ENCODE measurements around the gene HSD17B3.
"Not testable (repeated sequence)": the region's sequence is repeated elsewhere in the genome, so short reads cannot be mapped to it uniquely, and the experiment has no call there.

Gene HSD17B3

GRCh38 chr9:96302021-96302420 is at the start of gene HSD17B3:
Gene HSD17B3, minus strand, starts transcription at chr9:96302176. Its CDS starts 72 bp downstream, at chr9:96302104.
- no peak for DNase-seq
- in situ Hi-C loops (cut with MboI; ENCODE audit: low pct_unique_long_range_greater_than_20kb, low sequenced_read_pairs): no loop called here

GRCh38 chr9:96350866-96351265 is 48.9 kb upstream of the HSD17B3 start:
- DNase-seq: no peak
- in situ Hi-C loops (cut with MboI; ENCODE audit: low pct_unique_long_range_greater_than_20kb, low sequenced_read_pairs): no loop called here

- in situ Hi-C loops (cut with MboI; ENCODE audit: low pct_unique_long_range_greater_than_20kb, low sequenced_read_pairs): no loop called here
- no peak for DNase-seq
Measured at GRCh38 chr9:96348261-96348660, 46.3 kb upstream of the HSD17B3 start.

GRCh38 chr9:96345551-96345950 is 43.6 kb upstream of the HSD17B3 start:
- no peak for DNase-seq
- in situ Hi-C loops (cut with MboI; ENCODE audit: low pct_unique_long_range_greater_than_20kb, low sequenced_read_pairs): no loop called here

GRCh38 chr9:96344458-96345180 is 42.6 kb upstream of the HSD17B3 start:
- in situ Hi-C loops (cut with MboI; ENCODE audit: low pct_unique_long_range_greater_than_20kb, low sequenced_read_pairs): no loop called here
- DNase-seq: no peak

GRCh38 chr9:96343515-96344360 is 41.8 kb upstream of the HSD17B3 start:
- in situ Hi-C loops (cut with MboI; ENCODE audit: low pct_unique_long_range_greater_than_20kb, low sequenced_read_pairs): no loop called here
- no peak for DNase-seq

GRCh38 chr9:96342571-96343245 is 40.7 kb upstream of the HSD17B3 start:
- DNase-seq: no peak
- in situ Hi-C loops (cut with MboI; ENCODE audit: low pct_unique_long_range_greater_than_20kb, low sequenced_read_pairs): no loop called here

- in situ Hi-C loops (cut with MboI; ENCODE audit: low pct_unique_long_range_greater_than_20kb, low sequenced_read_pairs): no loop called here
Measured at GRCh38 chr9:96340707-96341106, 38.7 kb upstream of the HSD17B3 start.

GRCh38 chr9:96338299-96338698 is 36.3 kb upstream of the HSD17B3 start:
- in situ Hi-C loops (cut with MboI; ENCODE audit: low pct_unique_long_range_greater_than_20kb, low sequenced_read_pairs): no loop called here
- DNase-seq: no peak

More at GRCh38 chr9:96340707-96341106, 38.7 kb upstream of the HSD17B3 start:
- no peak for DNase-seq

GRCh38 chr9:96333958-96334357 is 32.0 kb upstream of the HSD17B3 start:
- in situ Hi-C loops (cut with MboI; ENCODE audit: low pct_unique_long_range_greater_than_20kb, low sequenced_read_pairs): no loop called here
- no peak for DNase-seq

- no peak for DNase-seq
- in situ Hi-C loops (cut with MboI; ENCODE audit: low pct_unique_long_range_greater_than_20kb, low sequenced_read_pairs): no loop called here
Measured at GRCh38 chr9:96331236-96331947, 29.4 kb upstream of the HSD17B3 start.

GRCh38 chr9:96327694-96328352 is 25.8 kb upstream of the HSD17B3 start:
- in situ Hi-C loops (cut with MboI; ENCODE audit: low pct_unique_long_range_greater_than_20kb, low sequenced_read_pairs): no loop called here
- peak; percentile 62 for DNase-seq

- no peak for DNase-seq
- in situ Hi-C loops (cut with MboI; ENCODE audit: low pct_unique_long_range_greater_than_20kb, low sequenced_read_pairs): no loop called here
Measured at GRCh38 chr9:96323169-96323568, 21.2 kb upstream of the HSD17B3 start.

- in situ Hi-C loops (cut with MboI; ENCODE audit: low pct_unique_long_range_greater_than_20kb, low sequenced_read_pairs); DNase-seq: not testable (repeated sequence)
Measured at GRCh38 chr9:96322736-96323135, 20.8 kb upstream of the HSD17B3 start.

GRCh38 chr9:96322210-96322609 is 20.2 kb upstream of the HSD17B3 start:
- in situ Hi-C loops (cut with MboI; ENCODE audit: low pct_unique_long_range_greater_than_20kb, low sequenced_read_pairs); DNase-seq: not testable (repeated sequence)

- DNase-seq: no peak
- in situ Hi-C loops (cut with MboI; ENCODE audit: low pct_unique_long_range_greater_than_20kb, low sequenced_read_pairs): no loop called here
Measured at GRCh38 chr9:96321515-96321914, 19.5 kb upstream of the HSD17B3 start.

- no peak for DNase-seq
- in situ Hi-C loops (cut with MboI; ENCODE audit: low pct_unique_long_range_greater_than_20kb, low sequenced_read_pairs): no loop called here
Measured at GRCh38 chr9:96320749-96321280, 18.8 kb upstream of the HSD17B3 start.

- in situ Hi-C loops (cut with MboI; ENCODE audit: low pct_unique_long_range_greater_than_20kb, low sequenced_read_pairs): no loop called here
- DNase-seq: no peak
Measured at GRCh38 chr9:96318921-96319565, 17.1 kb upstream of the HSD17B3 start.
